ENCODE results near the gene HAND1.

GRCh38 chr5:154483654-154484392 is 5.8 kb upstream of the HAND1 start:
- no peak for TF ChIP-seq CTCF (IDR thresholded peaks at IDR 0.05)
- no peak for TF ChIP-seq POLR2A (IDR thresholded peaks at IDR 0.05)
